Measurements from ENCODE around the gene AREL1.

AREL1 gene

DNA sequence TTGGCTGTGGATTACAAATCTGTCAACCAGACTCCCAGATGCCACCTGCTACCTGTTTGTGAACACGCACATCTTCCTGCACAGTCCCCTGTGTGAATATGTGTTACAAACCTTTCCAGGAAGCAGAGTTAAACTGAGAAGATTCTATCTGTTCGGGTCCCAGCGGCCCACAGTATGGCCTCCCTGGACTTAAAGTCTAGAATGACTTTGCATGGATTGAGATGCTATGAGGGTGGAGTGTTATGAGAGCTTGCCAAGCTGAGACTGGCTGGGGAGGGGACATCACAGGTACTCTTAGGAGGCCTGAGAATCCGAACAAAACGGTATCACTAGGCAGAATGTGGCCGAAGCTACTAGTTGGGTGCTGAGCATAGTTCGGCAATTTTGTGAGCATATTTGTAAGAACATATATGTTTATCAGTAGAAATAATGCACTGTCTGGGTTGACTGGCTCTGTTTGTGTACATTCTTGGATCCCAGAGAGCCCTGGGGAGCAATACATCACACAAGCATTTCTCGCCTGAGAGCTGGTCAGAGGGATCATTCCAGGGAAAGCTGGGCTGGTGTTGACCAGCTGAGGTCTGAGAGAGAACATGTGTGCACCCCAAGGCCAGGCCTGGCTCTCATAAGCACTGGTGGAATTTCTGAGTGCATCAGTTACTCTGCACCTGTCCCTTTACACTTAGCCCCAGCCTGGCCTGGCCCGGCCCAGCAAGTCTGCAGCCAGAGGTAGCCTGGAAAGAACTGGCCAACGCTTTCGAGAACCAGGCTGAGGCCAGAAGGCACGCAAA lies 71.1 kb downstream of the AREL1 start:
- TF ChIP-seq ZFX (IDR thresholded peaks at IDR 0.05), result no peak
- TF ChIP-seq, protein P1, sequence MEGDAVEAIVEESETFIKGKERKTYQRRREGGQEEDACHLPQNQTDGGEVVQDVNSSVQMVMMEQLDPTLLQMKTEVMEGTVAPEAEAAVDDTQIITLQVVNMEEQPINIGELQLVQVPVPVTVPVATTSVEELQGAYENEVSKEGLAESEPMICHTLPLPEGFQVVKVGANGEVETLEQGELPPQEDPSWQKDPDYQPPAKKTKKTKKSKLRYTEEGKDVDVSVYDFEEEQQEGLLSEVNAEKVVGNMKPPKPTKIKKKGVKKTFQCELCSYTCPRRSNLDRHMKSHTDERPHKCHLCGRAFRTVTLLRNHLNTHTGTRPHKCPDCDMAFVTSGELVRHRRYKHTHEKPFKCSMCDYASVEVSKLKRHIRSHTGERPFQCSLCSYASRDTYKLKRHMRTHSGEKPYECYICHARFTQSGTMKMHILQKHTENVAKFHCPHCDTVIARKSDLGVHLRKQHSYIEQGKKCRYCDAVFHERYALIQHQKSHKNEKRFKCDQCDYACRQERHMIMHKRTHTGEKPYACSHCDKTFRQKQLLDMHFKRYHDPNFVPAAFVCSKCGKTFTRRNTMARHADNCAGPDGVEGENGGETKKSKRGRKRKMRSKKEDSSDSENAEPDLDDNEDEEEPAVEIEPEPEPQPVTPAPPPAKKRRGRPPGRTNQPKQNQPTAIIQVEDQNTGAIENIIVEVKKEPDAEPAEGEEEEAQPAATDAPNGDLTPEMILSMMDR (conservative IDR thresholded peaks at IDR 0.05), result no peak
- no peak overlapping the region for H3K27ac ChIP-seq

DNA sequence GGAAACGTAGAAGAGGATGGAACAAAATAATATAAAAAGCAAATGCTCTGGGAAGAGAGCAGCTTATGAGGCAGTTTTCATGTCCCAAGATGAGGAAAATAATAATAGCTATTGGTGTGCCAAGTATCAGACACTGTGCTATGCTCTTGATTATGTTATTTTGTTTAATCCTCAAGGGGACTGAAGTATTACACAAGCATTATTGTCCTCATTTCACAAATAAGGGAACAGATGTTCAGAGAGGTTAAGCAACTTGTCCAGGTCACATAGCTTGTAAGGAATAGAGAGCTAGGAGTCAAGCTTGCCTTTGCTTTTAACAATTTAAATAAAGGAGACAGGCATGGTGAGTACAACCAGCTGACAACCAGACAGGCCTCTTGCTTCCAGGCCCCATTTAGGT lies 73.9 kb downstream of the AREL1 start:
- no peak for TF ChIP-seq ZFX (IDR thresholded peaks at IDR 0.05)
- TF ChIP-seq, protein P1 (conservative IDR thresholded peaks at IDR 0.05), result no peak
- H3K27ac ChIP-seq, result no peak overlapping the region

DNA sequence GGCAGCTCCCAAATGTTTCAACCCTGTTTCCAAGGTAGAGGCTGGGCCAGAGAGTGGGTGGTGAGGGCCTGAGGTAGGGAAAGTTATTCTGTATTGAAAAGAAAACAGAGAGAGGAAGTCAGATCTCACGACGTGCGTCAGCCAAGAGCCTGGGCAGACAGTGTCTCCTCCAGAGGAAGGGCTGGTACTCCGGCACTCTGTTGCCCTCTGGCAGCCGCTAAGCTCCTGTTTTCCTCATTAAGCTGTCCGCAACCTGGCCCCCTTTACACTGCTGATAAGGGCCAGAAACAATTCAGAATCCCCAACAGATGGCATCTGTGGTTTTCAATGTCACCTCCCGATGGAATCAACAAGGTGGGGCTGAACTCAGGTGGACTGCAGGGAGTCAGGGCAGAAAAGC lies 74.8 kb downstream of the AREL1 start:
- TF ChIP-seq, protein P1 (conservative IDR thresholded peaks at IDR 0.05), result no peak
- TF ChIP-seq ZFX (IDR thresholded peaks at IDR 0.05), result no peak
- H3K27ac ChIP-seq, result no peak overlapping the region

DNA sequence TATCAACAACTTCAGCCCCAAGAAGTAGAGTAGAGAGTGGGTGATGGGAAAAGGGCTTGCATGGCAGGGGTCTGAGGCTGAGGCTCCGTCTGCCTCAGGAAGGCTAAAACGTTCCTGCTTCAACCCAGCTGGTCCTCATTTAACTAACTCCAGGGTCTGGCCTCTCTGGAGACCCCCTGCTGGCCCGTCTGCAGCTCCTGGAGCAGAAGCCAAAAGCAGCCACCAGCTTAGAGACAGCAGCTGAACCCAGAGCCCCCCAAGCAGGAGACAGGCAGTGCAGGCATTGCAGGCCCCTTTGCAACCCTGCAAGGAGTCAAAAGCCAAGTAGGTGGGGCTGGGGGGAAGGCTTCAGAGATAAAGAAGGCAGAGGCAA lies 75.7 kb downstream of the AREL1 start:
- H3K27ac ChIP-seq, result no peak overlapping the region
- no peak for TF ChIP-seq ZFX (IDR thresholded peaks at IDR 0.05)
- TF ChIP-seq, protein P1 (conservative IDR thresholded peaks at IDR 0.05), result no peak

DNA sequence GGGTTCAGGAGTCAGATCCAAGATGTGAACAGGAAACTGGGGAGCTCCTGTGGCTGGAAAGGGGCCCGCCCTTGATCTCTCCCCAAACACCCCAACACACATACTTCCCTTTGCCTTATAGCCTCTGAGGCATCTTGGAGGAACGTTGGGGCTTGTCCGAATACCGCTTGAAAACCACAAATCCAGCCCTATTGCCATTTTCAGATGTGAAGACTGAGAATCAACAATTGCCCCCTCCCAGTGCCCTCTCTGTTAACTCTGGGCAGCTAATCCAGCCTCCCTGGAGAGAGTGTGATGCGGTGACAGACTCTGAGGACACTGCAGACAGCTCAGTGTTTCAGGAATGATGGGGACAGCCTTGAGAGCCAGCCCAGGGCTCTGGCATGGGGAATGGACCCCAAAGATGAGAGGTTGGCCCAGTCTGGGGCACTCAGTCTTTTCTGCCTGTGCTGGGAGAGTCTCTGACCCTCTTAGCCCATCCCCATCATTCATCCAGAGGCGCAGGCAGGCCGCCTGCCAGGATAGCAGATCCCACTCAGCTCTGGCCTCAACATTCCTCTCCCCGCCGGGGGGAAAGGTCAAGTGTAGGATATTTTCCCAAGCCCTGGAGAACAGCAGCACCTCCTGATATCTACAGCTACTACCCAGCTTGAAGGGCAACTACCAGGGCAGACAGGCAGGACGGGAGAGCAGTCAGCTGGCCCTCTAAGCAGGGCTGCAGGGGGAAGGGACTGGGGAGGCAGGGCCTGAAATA lies 76.3 kb downstream of the AREL1 start:
- H3K27ac ChIP-seq, result no peak overlapping the region
- no peak for TF ChIP-seq ZFX (IDR thresholded peaks at IDR 0.05)
- TF ChIP-seq, protein P1 (conservative IDR thresholded peaks at IDR 0.05), result no peak

DNA sequence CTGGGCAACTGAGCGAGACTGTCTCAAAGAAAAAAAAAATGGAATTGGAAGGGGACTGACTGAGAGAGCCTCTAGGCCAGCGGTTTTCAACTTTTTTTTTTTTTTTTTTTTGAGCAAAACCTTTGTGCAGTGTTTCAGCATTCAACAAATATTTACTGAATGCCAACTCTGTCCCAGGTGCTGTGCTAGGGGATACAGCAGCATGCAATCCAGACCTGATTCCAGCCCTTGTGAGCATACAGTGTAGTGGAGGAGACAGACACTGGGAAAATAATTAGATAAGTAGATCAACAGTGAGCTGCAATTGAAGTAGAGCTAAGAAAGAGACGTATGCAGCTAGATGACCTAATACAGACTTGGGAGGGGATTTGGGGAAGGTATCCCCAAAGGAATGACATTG lies 77.0 kb downstream of the AREL1 start:
- TF ChIP-seq ZFX (IDR thresholded peaks at IDR 0.05), result no peak
- TF ChIP-seq, protein P1 (conservative IDR thresholded peaks at IDR 0.05), result no peak
- no peak overlapping the region for H3K27ac ChIP-seq

DNA sequence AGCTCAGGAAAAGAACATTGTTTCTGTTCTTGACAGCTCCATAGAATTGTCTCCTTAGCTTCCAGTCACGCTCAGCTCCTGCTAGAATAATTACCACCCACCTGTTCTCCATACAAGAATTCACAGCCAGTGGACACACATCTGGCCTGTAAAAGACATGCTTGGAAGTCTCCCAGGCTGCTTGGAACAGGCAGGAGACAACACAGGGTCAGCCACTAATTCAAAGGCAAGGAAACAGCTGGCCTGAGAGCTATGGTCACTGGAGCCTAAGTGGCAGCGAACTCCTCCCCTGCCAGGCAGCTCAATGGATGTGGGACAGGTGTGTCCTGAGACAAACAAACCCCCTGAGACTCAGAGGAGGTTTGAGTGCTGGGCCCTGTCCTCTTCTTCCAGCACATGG lies 77.9 kb downstream of the AREL1 start:
- TF ChIP-seq, protein P1 (conservative IDR thresholded peaks at IDR 0.05), result no peak
- TF ChIP-seq ZFX (IDR thresholded peaks at IDR 0.05), result no peak

More for the DNA sequence above, 77.9 kb downstream of the AREL1 start:
- no peak overlapping the region for H3K27ac ChIP-seq

Measured in C4-2B (cell line).